ENCODE results near the gene RNASE8. TPM values are rescaled to one million over a fixed set of nuclear protein-coding genes. Genes with fewer than 3 reads are reported as not detected.
A peak's percentile ranks its signal among the peaks of the same experiment; 100 is the strongest.

The RNASE8 gene
- polyA plus RNA-seq, 3 donors: not detected

GRCh38 chr14:21088687-21089086 is 31.1 kb downstream of the RNASE8 start:
- no peak for DNase-seq
- H3K27ac ChIP-seq (ENCODE audit: low read depth in 1 of 2, low read length in 2 of 2): peak overlapping the region; percentile 26 to 78

GRCh38 chr14:21089271-21089670 is 31.6 kb downstream of the RNASE8 start:
- H3K4me1 ChIP-seq (ENCODE audit: control insufficient read depth in 1 of 2, insufficient read depth in 2 of 2, low read length in 2 of 2): peaks cover 38 to 49% of the 10 kb centered on the region in 2 donors
- peaks cover 44% of the 10 kb centered on the region for H3K4me1 Mint-ChIP-seq
- H4K20me1 ChIP-seq (ENCODE audit: insufficient read depth, low read length): peaks cover 12% of the 10 kb centered on the region
- peaks cover 0 to 4% (median 3%) of the 10 kb centered on the region in 3 donors for H3K27me3 Mint-ChIP-seq (ENCODE audit: low read depth in 3 of 3)
- intact Hi-C loops (cut with micrococcal nuclease): no loop called here
- H3K36me3 ChIP-seq (replicated peaks in 1 of 2; ENCODE audit: control insufficient read depth in 1 of 2, insufficient read depth in 2 of 2, low read length in 2 of 2): peaks cover 24 to 62% of the 10 kb centered on the region in 2 donors
- no peaks in the 10 kb centered on the region for H3K9me3 ChIP-seq (replicated peaks in 1 of 2; ENCODE audit: control insufficient read depth in 1 of 2, insufficient read depth in 1 of 2, low read length in 2 of 2)
- H3K9ac ChIP-seq (ENCODE audit: insufficient read depth, low read length, poor library complexity, severe bottlenecking): no peak overlapping the region
- no peak overlapping the region for H3K4me2 ChIP-seq (replicated peaks; ENCODE audit: extremely low read depth, low read length, poor library complexity, severe bottlenecking)
- H3K27ac ChIP-seq (ENCODE audit: low read depth in 1 of 2, low read length in 2 of 2): peak overlapping the region; percentile 26 to 78
- peaks cover 5% of the 10 kb centered on the region for H3K79me2 ChIP-seq (ENCODE audit: insufficient read depth, low read length)
- peaks cover 0 to 4% (median 2%) of the 10 kb centered on the region in 7 donors for H3K9me3 Mint-ChIP-seq
- peaks cover 42 to 64% of the 10 kb centered on the region in 2 donors for H3K36me3 Mint-ChIP-seq
- H3K4me3 ChIP-seq (replicated peaks in 1 of 3; ENCODE audit: low read depth in 2 of 3, low read length in 3 of 3): no peak overlapping the region
- no peak overlapping the region for H3K4me3 Mint-ChIP-seq
- no peak for TF ChIP-seq CTCF (IDR thresholded peaks at IDR 0.05)
- peak overlapping the region; percentile 57 to 99 (median 97) for H3K27ac Mint-ChIP-seq
- no peak for DNase-seq
- no peaks in the 10 kb centered on the region for H3K27me3 ChIP-seq (ENCODE audit: control insufficient read depth in 2 of 2, insufficient read depth in 2 of 2, low read length in 2 of 2)
- H2AFZ ChIP-seq (ENCODE audit: insufficient read depth, low read depth, low read length, poor library complexity, severe bottlenecking): no peak overlapping the region
- WGBS (ENCODE audit: insufficient coverage): no CpG with 5 or more reads among the region's 1 CpG

More at GRCh38 chr14:21088687-21089086, 31.1 kb downstream of the RNASE8 start:
- no peak overlapping the region for H3K9ac ChIP-seq (ENCODE audit: insufficient read depth, low read length, poor library complexity, severe bottlenecking)
- WGBS (ENCODE audit: insufficient coverage): 63% methylated on average over 2 of the region's 4 CpGs
- H3K27ac Mint-ChIP-seq: peak overlapping the region; percentile 88 to 99 (median 97)
- peaks cover 44 to 55% of the 10 kb centered on the region in 2 donors for H3K4me1 ChIP-seq (ENCODE audit: control insufficient read depth in 1 of 2, insufficient read depth in 2 of 2, low read length in 2 of 2)
- H3K36me3 Mint-ChIP-seq: peaks cover 45 to 69% of the 10 kb centered on the region in 2 donors
- H3K4me2 ChIP-seq (replicated peaks; ENCODE audit: extremely low read depth, low read length, poor library complexity, severe bottlenecking): no peak overlapping the region
- intact Hi-C loops (cut with micrococcal nuclease): no loop called here
- H3K79me2 ChIP-seq (ENCODE audit: insufficient read depth, low read length): peaks cover 5% of the 10 kb centered on the region
- peaks cover 49% of the 10 kb centered on the region for H3K4me1 Mint-ChIP-seq
- H3K9me3 ChIP-seq (replicated peaks in 1 of 2; ENCODE audit: control insufficient read depth in 1 of 2, insufficient read depth in 1 of 2, low read length in 2 of 2): no peaks in the 10 kb centered on the region
- H3K27me3 ChIP-seq (ENCODE audit: control insufficient read depth in 2 of 2, insufficient read depth in 2 of 2, low read length in 2 of 2): no peaks in the 10 kb centered on the region
- H4K20me1 ChIP-seq (ENCODE audit: insufficient read depth, low read length): peaks cover 12% of the 10 kb centered on the region
- peaks cover 0 to 4% (median 2%) of the 10 kb centered on the region in 7 donors for H3K9me3 Mint-ChIP-seq
- no peak for TF ChIP-seq CTCF (IDR thresholded peaks at IDR 0.05)
- H2AFZ ChIP-seq (ENCODE audit: insufficient read depth, low read depth, low read length, poor library complexity, severe bottlenecking): no peak overlapping the region
- H3K4me3 Mint-ChIP-seq: no peak overlapping the region
- peaks cover 1 to 4% (median 3%) of the 10 kb centered on the region in 3 donors for H3K27me3 Mint-ChIP-seq (ENCODE audit: low read depth in 3 of 3)
- H3K4me3 ChIP-seq (replicated peaks in 1 of 3; ENCODE audit: low read depth in 2 of 3, low read length in 3 of 3): no peak overlapping the region
- H3K36me3 ChIP-seq (replicated peaks in 1 of 2; ENCODE audit: control insufficient read depth in 1 of 2, insufficient read depth in 2 of 2, low read length in 2 of 2): peaks cover 29 to 68% of the 10 kb centered on the region in 2 donors

Measured in CD14-positive monocyte (primary cell).